Omental fat pad (tissue), 4 donors: Measurements from ENCODE around the gene RPP21. TPM values are rescaled to one million over a fixed set of nuclear protein-coding genes. Genes with fewer than 3 reads are reported as not detected.

Experiments used
- ATAC-seq: fragments of 150-250 bp; one replicate; pipeline ENCODE4 v1.9.1; 2016; ENCODE audit warnings: mild to moderate bottlenecking, moderate library complexity; ENCODE audit not compliant: low FRiP score
- DNase-seq: peaks from one replicate; pipeline ENCODE4 v3.0.0-alpha.2; 2019; ENCODE audit warnings: low spot score
- CTCF ChIP-seq, 3 donors: fragments of 450-650 bp; IDR thresholded peaks; one replicate each; pipeline ENCODE4 v1.5.1; 2016 to 2017; ENCODE audit warnings: antibody characterized with exemption in 3 of 3, mild to moderate bottlenecking in 3 of 3, moderate library complexity in 2 of 3
- total RNA-seq, 4 donors: library from RNA; depleted of rRNA; stranded (reverse); fragments of >200 nt; gene quantifications; one replicate each; pipeline ENCODE4 v1.1.0, GENCODE V29; 2016

The RPP21 gene
- total RNA-seq, 4 donors from 2014 or later: 36.6 to 53.8 (median 48.1) TPM

GRCh38 chr6:30348957-30349356 lies 4.0 kb downstream of the RPP21 start:
- TF ChIP-seq CTCF (IDR thresholded peaks at IDR 0.05): no peak
- no peak for DNase-seq
- ATAC-seq: no peak

- no peak for TF ChIP-seq CTCF (IDR thresholded peaks at IDR 0.05)
- no peak for DNase-seq
- no peak for ATAC-seq
Measured at GRCh38 chr6:30349421-30350177, 4.6 kb downstream of the RPP21 start.

DNA sequence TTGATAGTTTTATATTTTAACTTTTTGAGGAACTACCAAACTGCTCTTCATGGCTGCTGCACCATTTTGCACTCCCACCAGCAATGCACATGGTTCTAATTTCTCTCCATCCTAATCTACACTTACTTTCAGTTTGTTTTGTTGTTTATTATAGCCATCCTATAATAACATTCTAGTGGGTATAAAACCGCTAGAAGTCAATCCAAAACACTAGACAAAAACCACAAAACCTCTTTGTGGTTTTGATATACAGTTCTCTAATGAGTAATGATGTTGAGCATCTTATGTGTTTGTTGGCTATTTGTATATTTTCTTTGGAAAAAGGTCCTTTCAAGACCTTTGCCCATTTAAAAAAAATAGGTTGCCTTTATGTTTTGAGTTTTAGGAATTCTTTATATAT lies 5.6 kb downstream of the RPP21 start:
- DNase-seq (no peak), ATAC-seq (no peak)
- no peak for TF ChIP-seq CTCF (IDR thresholded peaks at IDR 0.05)

DNA sequence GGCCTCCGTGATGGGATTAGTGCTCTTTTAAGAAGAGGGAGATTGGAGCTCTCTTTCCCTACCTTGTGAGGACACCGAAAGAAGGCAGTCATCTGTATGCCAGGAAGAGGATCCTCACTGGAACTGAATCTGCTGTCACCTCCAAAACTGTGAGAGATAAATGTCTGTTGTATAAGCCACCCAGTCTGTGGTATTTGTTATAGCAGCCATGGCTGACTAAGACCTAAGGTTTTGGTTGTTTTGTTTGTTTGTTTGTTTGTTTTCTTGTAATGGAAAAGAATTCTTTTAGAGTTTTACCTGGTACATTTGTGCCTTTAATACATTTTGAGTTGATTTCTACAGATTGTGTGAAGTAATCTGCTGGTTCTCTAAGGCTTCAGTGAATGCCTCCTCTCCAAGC lies 7.6 kb downstream of the RPP21 start:
- ATAC-seq: no peak
- no peak for DNase-seq
- no peak for TF ChIP-seq CTCF (IDR thresholded peaks at IDR 0.05)

- ATAC-seq (no peak), DNase-seq (no peak)
- TF ChIP-seq CTCF (IDR thresholded peaks at IDR 0.05): no peak
Measured at GRCh38 chr6:30355281-30355680, 10.3 kb downstream of the RPP21 start.

DNA sequence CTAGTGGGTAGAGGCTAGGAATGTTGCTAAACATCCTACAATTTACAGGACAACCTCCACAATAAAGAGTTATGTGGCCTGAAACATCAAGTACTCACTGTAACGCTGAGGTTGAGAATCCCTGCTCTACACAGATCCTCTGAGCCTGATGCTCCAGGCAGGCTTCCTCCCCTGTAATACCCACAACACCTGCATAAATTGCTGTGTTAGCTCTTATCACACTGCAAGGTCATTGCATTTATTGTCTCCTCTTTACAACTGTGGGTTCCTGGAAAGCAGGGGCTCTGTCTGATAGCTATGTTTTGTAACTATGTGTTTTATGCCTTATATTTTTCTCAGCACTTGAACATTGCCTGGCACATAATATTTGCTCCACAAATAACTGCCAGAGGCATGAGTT lies 11.6 kb downstream of the RPP21 start:
- no peak for DNase-seq
- ATAC-seq: no peak
- no peak for TF ChIP-seq CTCF (IDR thresholded peaks at IDR 0.05)
